Measurements from ENCODE around the gene ZFPM1.

- TF ChIP-seq, protein P1, sequence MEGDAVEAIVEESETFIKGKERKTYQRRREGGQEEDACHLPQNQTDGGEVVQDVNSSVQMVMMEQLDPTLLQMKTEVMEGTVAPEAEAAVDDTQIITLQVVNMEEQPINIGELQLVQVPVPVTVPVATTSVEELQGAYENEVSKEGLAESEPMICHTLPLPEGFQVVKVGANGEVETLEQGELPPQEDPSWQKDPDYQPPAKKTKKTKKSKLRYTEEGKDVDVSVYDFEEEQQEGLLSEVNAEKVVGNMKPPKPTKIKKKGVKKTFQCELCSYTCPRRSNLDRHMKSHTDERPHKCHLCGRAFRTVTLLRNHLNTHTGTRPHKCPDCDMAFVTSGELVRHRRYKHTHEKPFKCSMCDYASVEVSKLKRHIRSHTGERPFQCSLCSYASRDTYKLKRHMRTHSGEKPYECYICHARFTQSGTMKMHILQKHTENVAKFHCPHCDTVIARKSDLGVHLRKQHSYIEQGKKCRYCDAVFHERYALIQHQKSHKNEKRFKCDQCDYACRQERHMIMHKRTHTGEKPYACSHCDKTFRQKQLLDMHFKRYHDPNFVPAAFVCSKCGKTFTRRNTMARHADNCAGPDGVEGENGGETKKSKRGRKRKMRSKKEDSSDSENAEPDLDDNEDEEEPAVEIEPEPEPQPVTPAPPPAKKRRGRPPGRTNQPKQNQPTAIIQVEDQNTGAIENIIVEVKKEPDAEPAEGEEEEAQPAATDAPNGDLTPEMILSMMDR (IDR thresholded peaks at IDR 0.05; ENCODE audit: control extremely low read depth in 1 of 3, insufficient read depth in 1 of 3, low read depth in 1 of 3, low read length in 3 of 3): no peak
- TF ChIP-seq TCF12 (IDR thresholded peaks at IDR 0.05; ENCODE audit: low read depth, low read length) (no peak), ATF2 (IDR thresholded peaks at IDR 0.05; ENCODE audit: low read length) (no peak)
These were observed 77.2 kb downstream of the ZFPM1 start for GRCh38 chr16:88530051-88530857.
